A673 (cell line): Measurements from ENCODE around the gene CLEC2A.

Experiments used
- CTCF ChIP-seq: fragments of 300-800, 200-600 bp; sonication (generic); conservative IDR thresholded peaks from 2 replicates; pipeline ENCODE4 v1.5.1; 2017; ENCODE audit warnings: low read depth, mild to moderate bottlenecking, antibody characterized with exemption, low read length, moderate library complexity, mixed read lengths
- EZH2 ChIP-seq: fragments of 200-600 bp; sonication (generic); IDR thresholded peaks from 2 replicates; pipeline ENCODE4 v1.6.1; 2017; ENCODE audit warnings: borderline replicate concordance, low read depth, mild to moderate bottlenecking, mixed read lengths, antibody characterized with exemption, low read length; ENCODE audit not compliant: poor library complexity, severe bottlenecking

- no peak for TF ChIP-seq EZH2
- no peak for TF ChIP-seq CTCF
These were observed 49.0 kb downstream of the CLEC2A start for GRCh38 chr12:9883175-9883574.
